Gastroesophageal sphincter (tissue), 4 donors: Measurements from ENCODE around the gene SLC38A2. TPM values are rescaled to one million over a fixed set of nuclear protein-coding genes. Genes with fewer than 3 reads are reported as not detected.

ENCODE experiments used
- ATAC-seq: fragments of 150-250 bp; one replicate; pipeline ENCODE4 v1.9.1; 2016; ENCODE audit warnings: mild to moderate bottlenecking, moderate library complexity
- H3K27ac ChIP-seq, 4 donors: fragments of 200-600 bp; sonication (generic) in 3 of 4; 1 replicate in 3 of 4; 2 replicates in 1 of 4; pipeline ENCODE4 v1.5.1; 2016 to 2019
- H3K27me3 ChIP-seq: fragments of 200-600 bp; sonication (generic); one replicate; pipeline ENCODE4 v1.5.1; 2019
- H3K36me3 ChIP-seq, 2 donors: fragments of 200-600 bp; sonication (generic); one replicate each; pipeline ENCODE4 v1.5.1; 2019; ENCODE audit warnings: control low read depth in 1 of 2
- H3K4me1 ChIP-seq, 3 donors: fragments of 200-600 bp; sonication (generic); 1 replicate in 2 of 3; 2 replicates in 1 of 3; pipeline ENCODE4 v1.5.1; 2016 to 2019; ENCODE audit warnings: control low read depth in 2 of 3
- H3K4me3 ChIP-seq, 2 donors: fragments of 200-600 bp; sonication (generic); one replicate each; pipeline ENCODE4 v1.5.1; 2019; ENCODE audit warnings: mild to moderate bottlenecking in 1 of 2, moderate library complexity in 1 of 2
- H3K9me3 ChIP-seq, 3 donors: fragments of 200-600 bp; sonication (generic); one replicate each; pipeline ENCODE4 v1.5.1; 2017 to 2019; ENCODE audit warnings: control low read depth in 2 of 3
- EP300 ChIP-seq: sonication (generic); formaldehyde crosslinking; IDR thresholded peaks from one replicate; pipeline ENCODE4 v1.6.1; 2017; ENCODE audit warnings: antibody characterized with exemption, mild to moderate bottlenecking
- POLR2A ChIP-seq, 2 donors: fragments of 450-650 bp; IDR thresholded peaks; one replicate each; pipeline ENCODE4 v1.6.1; 2017; ENCODE audit warnings: antibody characterized with exemption in 2 of 2, mild to moderate bottlenecking in 2 of 2, moderate library complexity in 1 of 2
- POLR2AphosphoS5 ChIP-seq: sonication (generic); formaldehyde crosslinking; IDR thresholded peaks from one replicate; pipeline ENCODE4 v1.6.1; 2017; ENCODE audit warnings: antibody characterized with exemption
- WGBS, 2 donors: methylation state at CpG; one replicate each; pipeline ENCODE4 v1.1.5; 2018; ENCODE audit warnings: low coverage in 1 of 2; 5-methylcytosine and 5-hydroxymethylcytosine counted together
- total RNA-seq, 4 donors: library from RNA; depleted of rRNA; stranded (reverse); fragments of >200 nt; gene quantifications; one replicate each; pipeline ENCODE4 v1.1.0, GENCODE V29; 2016
- TF ChIP-seq, protein P1 (sequence below), 4 experiments: fragments of 200-600 bp in 2 of 4; fragments of 450-650 bp in 2 of 4; sonication (generic) in 1 of 4; IDR thresholded peaks; one replicate each; pipeline ENCODE4 v1.5.1; 2017 to 2019; ENCODE audit warnings: antibody characterized with exemption in 4 of 4, mild to moderate bottlenecking in 2 of 4, moderate library complexity in 2 of 4

Gene SLC38A2
- total RNA-seq, 4 donors from 2014 or later = 175 to 271 (median 263) TPM

DNA sequence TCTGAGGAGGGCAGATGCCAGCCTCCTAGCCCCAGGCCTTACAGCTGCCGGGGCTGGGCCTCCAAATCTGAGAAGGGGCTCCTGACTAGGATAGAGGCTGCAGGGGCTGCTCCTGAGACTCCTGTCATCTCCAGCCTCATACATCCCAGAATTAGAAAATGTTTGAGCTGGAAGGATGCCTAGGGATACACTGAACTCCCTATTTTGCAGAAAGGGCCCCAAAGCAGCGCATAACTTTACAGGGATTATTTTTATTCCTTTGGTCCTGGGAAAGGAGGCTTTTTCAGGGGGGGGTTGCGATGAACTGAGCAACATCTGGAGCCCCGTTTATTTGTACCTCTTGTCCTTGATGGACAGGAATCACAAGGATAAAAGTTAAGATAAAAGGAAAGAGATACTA lies 35.9 kb upstream of the SLC38A2 start:
- H3K27ac ChIP-seq = no peak overlapping the region
- no peaks in the 10 kb centered on the region for H3K27me3 ChIP-seq
- no peaks in the 10 kb centered on the region for H3K36me3 ChIP-seq
- ATAC-seq = no peak
- no peaks in the 10 kb centered on the region for H3K9me3 ChIP-seq
- WGBS, 2 donors = 75 to 96% methylated on average over 3 to 4 of the region's 4 CpGs
- H3K4me3 ChIP-seq = no peak overlapping the region
- peaks cover 0 to 17% (median 1%) of the 10 kb centered on the region in 3 donors for H3K4me1 ChIP-seq
- no peak for TF ChIP-seq POLR2AphosphoS5
- no peak for TF ChIP-seq POLR2A (IDR thresholded peaks at IDR 0.05)
- TF ChIP-seq, protein P1, sequence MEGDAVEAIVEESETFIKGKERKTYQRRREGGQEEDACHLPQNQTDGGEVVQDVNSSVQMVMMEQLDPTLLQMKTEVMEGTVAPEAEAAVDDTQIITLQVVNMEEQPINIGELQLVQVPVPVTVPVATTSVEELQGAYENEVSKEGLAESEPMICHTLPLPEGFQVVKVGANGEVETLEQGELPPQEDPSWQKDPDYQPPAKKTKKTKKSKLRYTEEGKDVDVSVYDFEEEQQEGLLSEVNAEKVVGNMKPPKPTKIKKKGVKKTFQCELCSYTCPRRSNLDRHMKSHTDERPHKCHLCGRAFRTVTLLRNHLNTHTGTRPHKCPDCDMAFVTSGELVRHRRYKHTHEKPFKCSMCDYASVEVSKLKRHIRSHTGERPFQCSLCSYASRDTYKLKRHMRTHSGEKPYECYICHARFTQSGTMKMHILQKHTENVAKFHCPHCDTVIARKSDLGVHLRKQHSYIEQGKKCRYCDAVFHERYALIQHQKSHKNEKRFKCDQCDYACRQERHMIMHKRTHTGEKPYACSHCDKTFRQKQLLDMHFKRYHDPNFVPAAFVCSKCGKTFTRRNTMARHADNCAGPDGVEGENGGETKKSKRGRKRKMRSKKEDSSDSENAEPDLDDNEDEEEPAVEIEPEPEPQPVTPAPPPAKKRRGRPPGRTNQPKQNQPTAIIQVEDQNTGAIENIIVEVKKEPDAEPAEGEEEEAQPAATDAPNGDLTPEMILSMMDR (IDR thresholded peaks at IDR 0.05) = no peak
- no peak for TF ChIP-seq EP300

DNA sequence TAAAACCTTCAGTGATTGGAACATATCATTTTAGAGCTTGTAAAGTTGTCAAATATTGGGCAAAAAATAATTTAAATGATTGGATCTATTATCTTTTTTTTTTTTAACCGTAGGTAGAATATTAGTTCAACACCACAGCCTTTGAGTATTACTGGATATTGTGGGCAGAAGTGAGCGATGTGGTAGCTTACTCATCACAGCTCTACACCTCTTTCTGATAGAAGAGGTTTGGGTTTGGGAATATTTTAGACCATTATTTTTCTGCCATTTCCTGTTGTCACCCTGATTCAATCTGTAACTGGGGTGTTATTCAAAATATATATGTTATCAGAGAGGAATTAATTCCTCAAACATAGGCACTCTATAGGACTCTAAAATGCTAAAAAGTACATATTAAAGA lies 34.8 kb upstream of the SLC38A2 start:
- H3K36me3 ChIP-seq = no peaks in the 10 kb centered on the region
- H3K4me3 ChIP-seq = no peak overlapping the region
- no peaks in the 10 kb centered on the region for H3K9me3 ChIP-seq
- WGBS, 2 donors = 88 to 100% methylated on average over 2 of the region's 2 CpGs
- H3K4me1 ChIP-seq = peaks cover under 1 to 24% (median 10%) of the 10 kb centered on the region in 3 donors
- TF ChIP-seq EP300 (no peak), POLR2AphosphoS5 (no peak), POLR2A (IDR thresholded peaks at IDR 0.05) (no peak)
- TF ChIP-seq, protein P1 (IDR thresholded peaks at IDR 0.05) = no peak
- no peak for ATAC-seq
- no peaks in the 10 kb centered on the region for H3K27me3 ChIP-seq
- H3K27ac ChIP-seq = no peak overlapping the region

DNA sequence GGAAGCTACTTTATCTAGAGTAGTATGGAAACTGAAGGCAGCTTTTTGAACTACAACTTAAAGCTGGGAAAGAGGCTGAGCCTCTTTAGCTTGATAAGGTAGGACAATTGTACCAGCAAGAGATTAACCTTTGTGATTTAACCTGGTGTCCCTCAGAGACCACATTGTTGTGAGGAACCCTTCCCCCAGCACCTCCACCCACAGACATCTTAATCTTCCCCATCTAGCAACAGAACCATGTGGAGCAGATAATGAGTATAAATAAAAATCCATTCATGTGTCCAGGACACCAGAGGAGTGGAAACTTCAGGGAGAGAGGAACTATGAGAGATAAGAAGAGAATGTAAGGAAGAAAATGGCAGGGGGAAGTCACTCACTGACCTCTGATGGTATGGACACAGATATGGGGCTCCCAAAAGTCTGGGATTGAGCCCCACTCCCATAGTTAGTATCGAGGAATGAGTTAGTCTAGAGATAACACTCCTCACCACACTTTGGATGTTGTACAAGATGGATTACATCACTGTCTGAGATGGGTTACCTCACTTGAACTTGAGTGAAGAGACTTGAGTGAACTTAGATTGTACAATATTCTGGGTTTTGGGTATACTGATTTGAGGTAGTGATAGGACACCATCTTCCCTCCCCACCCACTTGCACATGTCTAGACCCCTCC lies 33.9 kb upstream of the SLC38A2 start:
- no peak for ATAC-seq

DNA sequence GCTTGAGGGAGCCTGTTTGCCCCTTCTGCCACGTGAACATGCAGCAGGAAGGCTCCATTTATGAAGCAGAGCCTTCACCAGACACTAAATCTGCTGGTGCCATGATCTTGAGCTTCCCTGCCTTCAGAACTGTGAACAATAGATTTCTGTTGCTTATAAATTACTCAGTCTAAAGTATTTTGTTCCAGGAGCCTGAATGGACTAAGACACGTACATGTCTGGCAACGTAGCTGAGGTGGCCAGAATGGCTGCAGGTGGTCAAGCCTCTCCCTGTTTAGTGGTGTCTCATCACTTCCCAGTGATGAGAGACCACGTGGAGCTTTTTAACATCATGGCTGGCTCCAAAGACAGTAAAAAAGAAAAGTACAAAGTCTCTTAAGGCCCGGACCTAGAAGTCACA lies 32.2 kb upstream of the SLC38A2 start:
- WGBS, 2 donors = 78 to 88% methylated on average over 2 to 4 of the region's 5 CpGs

More for the DNA sequence above, 33.9 kb upstream of the SLC38A2 start:
- WGBS, 2 donors = 44% methylated on average over 1 of the region's 1 CpG; no CpG with 5 or more reads in 1 of the 2 donors
- Histone ChIP-seq H3K36me3 (no peaks in the 10 kb centered on the region), H3K27me3 (no peaks in the 10 kb centered on the region), H3K9me3 (no peaks in the 10 kb centered on the region), H3K4me3 (no peak overlapping the region), H3K27ac (no peak overlapping the region), H3K4me1 (peaks cover 7 to 32% (median 13%) of the 10 kb centered on the region in 3 donors)
- no peak for TF ChIP-seq EP300
- TF ChIP-seq, protein P1 (IDR thresholded peaks at IDR 0.05) = no peak
- no peak for TF ChIP-seq POLR2AphosphoS5
- TF ChIP-seq POLR2A (IDR thresholded peaks at IDR 0.05) = no peak

More for the DNA sequence above, 32.2 kb upstream of the SLC38A2 start:
- Histone ChIP-seq H3K36me3 (no peaks in the 10 kb centered on the region), H3K4me3 (no peak overlapping the region), H3K27ac (no peak overlapping the region), H3K4me1 (peaks cover 7 to 38% (median 13%) of the 10 kb centered on the region in 3 donors), H3K27me3 (no peaks in the 10 kb centered on the region), H3K9me3 (no peaks in the 10 kb centered on the region)
- no peak for TF ChIP-seq EP300
- no peak for TF ChIP-seq POLR2A (IDR thresholded peaks at IDR 0.05)
- TF ChIP-seq, protein P1 (IDR thresholded peaks at IDR 0.05) = no peak
- no peak for TF ChIP-seq POLR2AphosphoS5
- no peak for ATAC-seq
